Activated T-helper 1 cell treated with anti-CD3 and anti-CD28 coated beads, Interleukin-2, amount 50 U/mL, for 16 hours (primary cell): Measurements from ENCODE around the gene CCNY.

Experiments used
- DNase-seq, 2 donors: peaks; one replicate each; pipeline ENCODE4 v3.0.0-alpha.2; 2020; ENCODE audit warnings: low read depth in 1 of 2, low spot score in 1 of 2

Gene CCNY

DNA sequence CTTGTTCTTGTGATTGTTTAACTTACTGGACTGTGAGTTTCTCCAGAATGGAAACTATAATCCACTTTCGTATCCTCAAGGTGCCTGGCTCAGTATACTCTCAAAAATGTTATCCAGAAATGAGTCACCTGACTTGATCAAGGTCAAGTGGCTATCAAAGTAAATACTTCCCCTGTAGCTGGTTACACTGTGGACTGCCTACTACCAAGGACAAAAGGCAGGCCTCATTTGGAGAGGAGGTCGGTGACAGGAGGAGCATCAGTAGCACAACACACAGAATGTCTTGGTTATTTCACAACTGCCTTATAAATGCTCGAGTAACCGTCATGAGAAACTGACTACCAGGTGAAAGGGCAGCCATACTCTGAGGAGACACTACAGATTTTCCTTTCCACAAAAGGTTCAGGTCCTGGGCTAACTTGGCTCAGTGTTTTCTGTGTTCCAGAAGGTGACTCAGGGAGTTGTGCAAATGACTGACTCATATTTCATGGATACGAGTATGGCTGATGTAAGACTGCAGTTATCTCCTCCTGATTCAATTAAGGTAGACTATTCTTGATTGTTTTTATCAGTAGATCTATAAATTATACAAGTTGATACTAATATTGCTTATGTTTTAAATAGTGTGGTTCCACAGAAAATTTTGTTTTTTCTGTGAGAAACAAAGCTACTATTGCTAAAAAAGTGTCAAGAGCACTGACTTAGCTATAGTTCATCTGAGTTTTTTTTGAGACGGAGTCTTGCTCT, 4.2 kb upstream of the CCNY start:
- DNase-seq: no peak

DNA sequence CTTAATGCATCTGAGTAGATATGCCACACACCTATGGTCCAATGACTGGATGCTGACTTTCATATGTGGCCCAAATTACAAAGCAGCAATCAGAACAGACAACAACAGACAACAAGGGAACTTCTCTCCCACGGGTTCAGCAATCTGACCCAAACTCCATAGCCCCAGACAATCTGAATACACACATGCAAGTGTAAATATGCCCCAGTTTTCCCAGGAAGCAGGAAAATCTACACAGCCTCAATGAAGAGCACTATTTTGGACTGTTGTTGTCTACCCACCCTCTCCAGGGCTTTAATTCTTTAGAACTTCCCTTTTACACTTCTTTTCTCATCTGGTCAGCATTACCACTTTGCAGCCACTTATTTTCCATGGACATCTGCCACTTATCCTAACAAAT, 2.0 kb upstream of the CCNY start:
- DNase-seq: no peak

GRCh38 chr10:35335133-35336083, 901 bp upstream of the CCNY start:
- DNase-seq: no peak

DNA sequence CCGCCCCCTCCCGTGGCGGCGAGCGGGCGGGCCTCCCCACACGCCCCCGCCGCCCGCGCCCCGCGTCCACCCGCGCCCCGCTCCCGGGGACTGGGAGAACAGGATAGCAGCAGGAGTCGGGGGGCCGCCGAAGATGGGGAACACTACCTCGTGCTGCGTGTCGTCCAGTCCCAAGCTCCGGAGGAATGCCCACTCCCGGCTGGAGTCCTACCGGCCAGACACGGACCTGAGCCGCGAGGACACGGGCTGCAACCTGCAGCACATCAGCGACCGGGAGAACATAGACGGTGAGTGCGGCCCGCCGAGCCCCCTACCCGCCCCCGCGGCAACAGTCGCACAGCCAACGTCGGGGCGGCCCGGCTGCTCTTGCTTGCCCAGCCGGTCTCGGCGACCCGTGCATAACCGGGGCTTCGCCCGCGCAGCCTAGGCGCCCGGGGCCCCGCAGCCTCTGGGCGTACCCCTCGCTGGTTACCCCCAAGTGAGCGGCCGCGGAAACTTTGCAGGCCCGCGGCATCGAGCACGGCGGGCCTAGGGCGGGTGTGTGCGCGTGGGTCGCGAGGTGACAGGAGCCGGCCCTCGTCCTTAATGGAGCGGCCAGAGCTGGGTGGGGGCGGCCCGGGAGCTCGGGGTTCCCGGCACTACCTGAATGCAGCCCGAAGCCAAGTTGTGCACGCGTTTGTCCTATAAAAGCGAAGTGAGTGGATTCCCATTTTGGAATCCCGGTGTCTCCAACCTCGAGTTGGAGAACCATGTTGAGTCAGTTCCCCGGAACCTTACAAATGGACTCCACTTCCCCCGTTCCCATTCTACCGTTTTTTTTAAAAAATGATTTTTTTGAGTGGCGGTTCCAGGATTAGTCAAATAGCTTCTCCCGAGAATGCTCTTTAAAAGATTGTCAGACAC, 863 bp downstream of the CCNY start:
- DNase-seq: peak in 1 of 2 donors; percentile 20

- DNase-seq: no peak
Measured at GRCh38 chr10:35339942-35340341, 3.6 kb downstream of the CCNY start.

DNA sequence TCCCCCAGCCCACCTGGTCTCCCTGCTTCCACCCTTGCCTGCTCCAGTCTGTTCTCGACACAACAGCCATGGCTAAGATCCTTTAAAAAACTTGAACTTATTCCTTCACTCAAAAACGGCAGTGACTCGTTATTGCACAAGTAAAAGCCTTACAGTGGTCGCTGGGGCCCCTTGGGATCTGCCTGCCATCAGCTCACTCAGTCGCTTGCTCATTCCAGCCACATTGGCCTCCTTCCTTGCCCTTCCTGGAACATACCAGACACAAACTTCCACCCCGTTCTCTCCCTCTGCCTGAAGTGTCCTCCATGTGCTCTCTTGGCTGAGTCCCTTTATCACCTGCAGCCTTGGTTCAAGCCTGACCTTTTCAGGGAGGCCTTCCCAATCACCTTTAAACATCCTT, 4.7 kb downstream of the CCNY start:
- DNase-seq: no peak

- no peak for DNase-seq
Measured at GRCh38 chr10:35341521-35341920, 5.2 kb downstream of the CCNY start.

DNA sequence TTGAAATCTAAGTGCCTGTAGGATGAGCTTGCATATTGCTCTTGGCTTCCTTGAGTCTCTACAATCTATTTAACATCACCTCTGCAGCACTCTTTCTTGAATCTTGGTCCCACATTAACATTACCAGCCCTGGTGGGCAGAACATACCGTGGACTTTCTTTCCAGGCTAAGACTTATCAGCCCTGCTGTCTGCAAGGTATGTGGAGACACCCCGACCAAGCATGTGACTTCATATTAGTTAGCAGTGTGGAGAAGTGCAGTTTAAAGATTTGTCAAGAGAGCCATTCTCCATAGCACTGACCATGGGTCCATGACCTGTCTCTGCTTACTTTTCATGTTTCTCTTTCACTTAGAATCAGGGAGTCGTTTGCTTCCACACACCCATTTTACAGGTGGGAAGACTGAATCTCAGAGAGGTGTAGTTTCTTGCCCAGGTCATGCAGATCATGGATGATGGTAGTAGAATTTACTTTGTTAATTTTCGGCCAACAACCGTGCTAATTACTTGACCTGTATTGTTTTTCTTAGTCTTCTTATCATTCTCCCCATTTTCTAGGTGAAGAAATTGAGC, 6.0 kb downstream of the CCNY start:
- DNase-seq: no peak

- DNase-seq: no peak
Measured at GRCh38 chr10:35343739-35344138, 7.4 kb downstream of the CCNY start.

- DNase-seq: no peak
Measured at GRCh38 chr10:35345383-35345742, 9.1 kb downstream of the CCNY start.

- DNase-seq: no peak
Measured at GRCh38 chr10:35346248-35346647, 9.9 kb downstream of the CCNY start.

DNA sequence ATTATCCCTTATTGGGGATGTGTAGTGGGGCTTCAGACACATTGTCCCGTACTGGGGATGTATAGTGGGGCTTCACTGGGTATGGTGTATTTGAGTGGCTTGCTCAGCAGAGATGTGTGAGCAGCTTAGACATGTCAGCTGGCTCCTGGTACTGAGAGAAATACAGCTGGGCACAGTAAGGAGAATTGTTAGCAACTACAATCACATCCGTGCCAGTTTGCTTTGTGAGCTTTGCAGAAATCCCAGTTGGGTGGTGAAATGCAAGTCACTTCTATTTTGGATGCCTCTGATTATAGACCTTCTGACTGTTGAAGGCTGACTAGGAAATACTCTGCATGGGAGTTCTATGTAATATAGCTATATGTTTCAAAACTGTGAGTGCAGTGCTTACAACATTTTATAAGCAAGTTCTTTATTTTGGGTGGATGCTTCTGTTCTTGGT, 10.8 kb downstream of the CCNY start:
- DNase-seq: no peak

DNA sequence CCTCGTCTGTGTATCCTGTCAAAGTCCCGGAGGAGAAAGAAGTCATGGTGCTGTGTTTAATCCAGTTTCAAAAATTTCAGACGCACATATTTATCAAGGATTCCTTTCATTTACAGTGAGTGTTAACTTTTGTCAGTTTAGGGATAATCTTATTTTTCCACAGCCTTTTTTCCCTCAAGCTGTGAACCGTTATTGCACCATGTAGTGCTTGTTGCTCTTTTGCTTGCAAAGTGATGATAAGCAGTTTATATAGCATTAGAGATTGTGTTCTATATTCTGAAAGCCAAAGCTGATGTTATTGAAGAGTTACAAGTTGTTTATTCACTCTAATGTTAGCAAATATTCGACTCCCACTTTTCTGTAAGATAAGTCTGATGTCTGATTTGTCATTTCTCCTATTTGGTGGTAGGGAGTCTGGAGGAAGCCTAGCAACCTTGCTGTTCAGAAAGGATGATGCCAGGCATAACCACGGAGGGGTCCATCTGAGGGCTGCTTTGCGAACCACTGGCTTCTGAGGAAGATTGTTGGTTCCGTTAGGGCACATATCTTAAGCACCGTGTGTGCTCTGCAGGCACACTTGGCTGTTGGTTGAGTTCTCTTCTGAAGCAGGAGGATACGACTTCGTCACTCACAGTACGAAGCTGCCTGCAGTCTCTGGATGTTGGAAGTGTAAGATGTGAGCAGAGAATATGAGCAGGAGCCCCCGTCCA, 11.7 kb downstream of the CCNY start:
- no peak for DNase-seq

- no peak for DNase-seq
Measured at GRCh38 chr10:35348609-35349388, 12.5 kb downstream of the CCNY start.

GRCh38 chr10:35349389-35349915, 13.1 kb downstream of the CCNY start:
- DNase-seq: no peak

GRCh38 chr10:35351021-35351420, 14.7 kb downstream of the CCNY start:
- DNase-seq: no peak

DNA sequence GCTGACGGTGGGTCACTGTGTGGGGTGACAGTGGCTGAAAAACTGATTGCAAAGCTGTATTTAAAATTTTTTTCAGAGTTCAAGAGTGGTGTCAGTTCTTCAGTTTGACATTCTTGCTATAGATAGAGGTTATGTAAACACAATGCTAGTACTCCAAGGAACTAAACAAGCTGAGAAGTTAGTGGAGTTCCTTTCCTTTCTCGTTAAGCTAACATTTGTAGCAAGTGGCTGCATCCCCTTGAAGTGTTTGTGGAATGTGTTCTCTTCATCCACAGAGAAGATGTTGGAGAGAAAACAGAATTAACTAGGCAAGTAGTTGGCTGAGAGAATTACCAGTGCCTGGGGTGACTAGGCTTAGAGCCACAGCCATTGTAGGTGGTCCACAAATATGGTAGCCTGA, 15.8 kb downstream of the CCNY start:
- no peak for DNase-seq

GRCh38 chr10:35352512-35352911, 16.2 kb downstream of the CCNY start:
- no peak for DNase-seq

GRCh38 chr10:35353395-35353794, 17.1 kb downstream of the CCNY start:
- no peak for DNase-seq
